Neural crest cell (in vitro differentiated cells): ENCODE data around the gene ANKS1A. TPM values are rescaled to one million over a fixed set of nuclear protein-coding genes. Genes with fewer than 3 reads are reported as not detected.

Experiments
- DNase-seq: peaks from one replicate; pipeline ENCODE4 v3.0.0; 2021; ENCODE audit warnings: low read depth, mixed read lengths, low spot score
- H3K27ac Mint-ChIP-seq: one replicate; pipeline ENCODE4 v1.8.0; 2021; ENCODE audit warnings: mild to moderate bottlenecking, mixed read lengths; ENCODE audit not compliant: unreplicated experiment
- H3K27me3 Mint-ChIP-seq: 2 replicates; pipeline ENCODE4 v1.8.0; 2021; ENCODE audit warnings: low read depth, mild to moderate bottlenecking, mixed read lengths
- H3K36me3 Mint-ChIP-seq: 2 replicates; pipeline ENCODE4 v1.8.0; 2021; ENCODE audit warnings: low read depth, mild to moderate bottlenecking, mixed read lengths
- H3K4me1 Mint-ChIP-seq: 2 replicates; pipeline ENCODE4 v1.8.0; 2021; ENCODE audit warnings: mixed read lengths
- H3K4me3 Mint-ChIP-seq: one replicate; pipeline ENCODE4 v1.8.0; 2021; ENCODE audit warnings: mild to moderate bottlenecking, mixed read lengths
- H3K9me3 Mint-ChIP-seq: 2 replicates; pipeline ENCODE4 v1.8.0; 2021; ENCODE audit warnings: mixed read lengths
- CTCF ChIP-seq: fragments of 200-600 bp; sonication (generic); conservative IDR thresholded peaks from 2 replicates; pipeline ENCODE4 v1.5.0; 2021; ENCODE audit warnings: antibody characterized with exemption, mild to moderate bottlenecking
- total RNA-seq: library from RNA; stranded (reverse); gene quantifications from 2 replicates; pipeline ENCODE4 v1.2.1, GENCODE V29; 2021

Gene ANKS1A
- total RNA-seq, 1 donor from 2014 or later, result 33.2 TPM

GRCh38 chr6:35072051-35072697, 183.1 kb downstream of the ANKS1A start:
- DNase-seq, result no peak
- Mint-ChIP-seq H3K4me1 (peaks cover 9% of the 10 kb centered on the region), H3K9me3 (no peaks in the 10 kb centered on the region), H3K4me3 (no peak overlapping the region), H3K27ac (no peak overlapping the region), H3K36me3 (peaks cover 3% of the 10 kb centered on the region), H3K27me3 (no peaks in the 10 kb centered on the region)
- TF ChIP-seq CTCF, result no peak

GRCh38 chr6:35072698-35073055, 183.6 kb downstream of the ANKS1A start:
- Mint-ChIP-seq H3K4me1 (peaks cover 9% of the 10 kb centered on the region), H3K9me3 (no peaks in the 10 kb centered on the region), H3K27ac (no peak overlapping the region)

GRCh38 chr6:35073211-35073610, 184.2 kb downstream of the ANKS1A start:
- Mint-ChIP-seq H3K27me3 (no peaks in the 10 kb centered on the region), H3K27ac (peak overlapping the region; percentile 43), H3K4me3 (no peak overlapping the region), H3K9me3 (no peaks in the 10 kb centered on the region), H3K4me1 (peaks cover 8% of the 10 kb centered on the region), H3K36me3 (peaks cover 3% of the 10 kb centered on the region)
- no peak for DNase-seq
- TF ChIP-seq CTCF, result no peak

More at GRCh38 chr6:35072698-35073055, 183.6 kb downstream of the ANKS1A start:
- H3K27me3 Mint-ChIP-seq, result no peaks in the 10 kb centered on the region
- H3K36me3 Mint-ChIP-seq, result peaks cover 3% of the 10 kb centered on the region
- DNase-seq, result no peak
- no peak for TF ChIP-seq CTCF
- no peak overlapping the region for H3K4me3 Mint-ChIP-seq

- no peak for TF ChIP-seq CTCF
- no peak overlapping the region for H3K4me3 Mint-ChIP-seq
- H3K27me3 Mint-ChIP-seq, result no peaks in the 10 kb centered on the region
- H3K36me3 Mint-ChIP-seq, result peaks cover 3% of the 10 kb centered on the region
- peak overlapping the region; percentile 78 for H3K27ac Mint-ChIP-seq
- no peak for DNase-seq
- H3K4me1 Mint-ChIP-seq, result peaks cover 4% of the 10 kb centered on the region
- H3K9me3 Mint-ChIP-seq, result no peaks in the 10 kb centered on the region
These were observed 184.9 kb downstream of the ANKS1A start for GRCh38 chr6:35073766-35074471.

GRCh38 chr6:35076997-35077712, 188.1 kb downstream of the ANKS1A start:
- TF ChIP-seq CTCF, result no peak
- H3K27ac Mint-ChIP-seq, result no peak overlapping the region
- no peaks in the 10 kb centered on the region for H3K27me3 Mint-ChIP-seq
- no peak for DNase-seq
- H3K4me1 Mint-ChIP-seq, result peaks cover 10% of the 10 kb centered on the region
- no peaks in the 10 kb centered on the region for H3K9me3 Mint-ChIP-seq
- H3K4me3 Mint-ChIP-seq, result no peak overlapping the region
- H3K36me3 Mint-ChIP-seq, result peaks cover 3% of the 10 kb centered on the region
